Nephron progenitor cell (in vitro differentiated cells): Measurements from ENCODE around the gene LRRC23.
"Not testable (repeated sequence)": the region's sequence is repeated elsewhere in the genome, so short reads cannot be mapped to it uniquely, and the experiment has no call there.

ENCODE experiments used
- DNase-seq: peaks from one replicate; pipeline ENCODE4 v3.0.0; 2021
- H3K27ac Mint-ChIP-seq: 2 replicates; pipeline ENCODE4 v1.8.0; 2021; ENCODE audit warnings: mild to moderate bottlenecking, moderate library complexity, mixed read lengths
- H3K27me3 Mint-ChIP-seq: 2 replicates; pipeline ENCODE4 v1.8.0; 2021; ENCODE audit warnings: mild to moderate bottlenecking, low read depth, mixed read lengths; ENCODE audit not compliant: poor library complexity
- H3K36me3 Mint-ChIP-seq: 2 replicates; pipeline ENCODE4 v1.8.0; 2021; ENCODE audit warnings: low read depth, mixed read lengths
- H3K4me1 Mint-ChIP-seq: 2 replicates; pipeline ENCODE4 v1.8.0; 2021; ENCODE audit warnings: mixed read lengths
- H3K4me3 Mint-ChIP-seq: 2 replicates; pipeline ENCODE4 v1.8.0; 2021; ENCODE audit warnings: mild to moderate bottlenecking, moderate library complexity, mixed read lengths
- H3K9me3 Mint-ChIP-seq: 2 replicates; pipeline ENCODE4 v1.8.0; 2021; ENCODE audit warnings: mild to moderate bottlenecking, moderate library complexity, mixed read lengths
- CTCF ChIP-seq: fragments of 200-600 bp; sonication (generic); IDR thresholded peaks from 2 replicates; pipeline ENCODE4 v1.5.0; 2021; ENCODE audit warnings: antibody characterized with exemption

The LRRC23 gene

GRCh38 chr12:6902448-6902847, 2.2 kb upstream of the LRRC23 start:
- Mint-ChIP-seq H3K36me3 (no peaks in the 10 kb centered on the region), H3K4me3 (no peak overlapping the region), H3K9me3 (no peaks in the 10 kb centered on the region), H3K27me3 (peaks cover under 1% of the 10 kb centered on the region), H3K27ac (no peak overlapping the region), H3K4me1 (peaks cover 7% of the 10 kb centered on the region)
- TF ChIP-seq CTCF = no peak
- no peak for DNase-seq

GRCh38 chr12:6903722-6904121, 900 bp upstream of the LRRC23 start:
- peaks cover 12% of the 10 kb centered on the region for H3K27me3 Mint-ChIP-seq
- peak overlapping the region; percentile 66 for H3K27ac Mint-ChIP-seq
- peaks cover 7% of the 10 kb centered on the region for H3K4me1 Mint-ChIP-seq
- no peak overlapping the region for H3K4me3 Mint-ChIP-seq
- H3K36me3 Mint-ChIP-seq = no peaks in the 10 kb centered on the region
- TF ChIP-seq CTCF = no peak
- H3K9me3 Mint-ChIP-seq = no peaks in the 10 kb centered on the region
- DNase-seq = no peak

- no peak overlapping the region for H3K27ac Mint-ChIP-seq
- H3K4me3 Mint-ChIP-seq = no peak overlapping the region
- TF ChIP-seq CTCF = no peak
- H3K9me3 Mint-ChIP-seq = no peaks in the 10 kb centered on the region
- H3K4me1 Mint-ChIP-seq = no peaks in the 10 kb centered on the region
- H3K27me3 Mint-ChIP-seq = peaks cover 17% of the 10 kb centered on the region
- H3K36me3 Mint-ChIP-seq = no peaks in the 10 kb centered on the region
- no peak for DNase-seq
Measured at GRCh38 chr12:6905414-6906040, 905 bp downstream of the LRRC23 start.

GRCh38 chr12:6908141-6908540, 3.5 kb downstream of the LRRC23 start:
- not testable (repeated sequence) for H3K9me3 Mint-ChIP-seq, H3K27ac Mint-ChIP-seq, H3K4me3 Mint-ChIP-seq, DNase-seq, H3K4me1 Mint-ChIP-seq, H3K36me3 Mint-ChIP-seq
- peaks cover 35% of the 10 kb centered on the region for H3K27me3 Mint-ChIP-seq

GRCh38 chr12:6909421-6910145, 5.0 kb downstream of the LRRC23 start:
- Mint-ChIP-seq H3K36me3 (no peaks in the 10 kb centered on the region), H3K4me1 (peaks cover 17% of the 10 kb centered on the region), H3K27me3 (peaks cover 37% of the 10 kb centered on the region), H3K9me3 (no peaks in the 10 kb centered on the region), H3K4me3 (no peak overlapping the region), H3K27ac (no peak overlapping the region)
- DNase-seq = no peak
- no peak for TF ChIP-seq CTCF

GRCh38 chr12:6912164-6912935, 7.7 kb downstream of the LRRC23 start:
- H3K4me1 Mint-ChIP-seq = peaks cover 45% of the 10 kb centered on the region
- peaks cover 37% of the 10 kb centered on the region for H3K27me3 Mint-ChIP-seq
- H3K9me3 Mint-ChIP-seq = no peaks in the 10 kb centered on the region
- DNase-seq = no peak
- peak overlapping the region; percentile 67 for H3K4me3 Mint-ChIP-seq
- peaks cover 5% of the 10 kb centered on the region for H3K36me3 Mint-ChIP-seq
- no peak for TF ChIP-seq CTCF
- no peak overlapping the region for H3K27ac Mint-ChIP-seq
